GM18511 (cell line): ENCODE results near the gene ADAT2.

Source experiments
- ATAC-seq: cut with Tn5 transposase; IDR thresholded peaks from one replicate; pipeline ENCODE4 v1.9.1; 2021; ENCODE audit warnings: mild to moderate bottlenecking, moderate library complexity; ENCODE audit not compliant: unreplicated experiment

The ADAT2 gene

DNA sequence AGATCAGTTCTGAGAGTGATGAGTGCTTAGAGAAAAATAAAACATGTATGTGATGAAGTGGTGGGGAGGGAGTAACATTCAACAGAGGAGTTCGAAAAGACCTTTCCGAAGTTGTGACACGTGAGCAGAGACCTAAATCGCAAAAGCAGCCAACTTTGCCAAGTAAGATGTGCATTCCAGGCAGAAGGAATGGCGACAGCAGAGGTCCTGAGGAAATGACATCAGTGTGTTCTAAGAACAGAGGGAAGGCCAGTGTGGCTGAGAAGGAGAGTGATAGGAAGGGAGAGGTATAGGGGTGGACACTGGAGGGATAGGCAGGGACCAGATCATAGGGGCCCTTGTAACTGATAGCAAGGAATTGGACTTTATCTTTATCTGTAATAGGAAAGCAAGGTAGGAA, 51.3 kb downstream of the ADAT2 start:
- no peak for ATAC-seq

DNA sequence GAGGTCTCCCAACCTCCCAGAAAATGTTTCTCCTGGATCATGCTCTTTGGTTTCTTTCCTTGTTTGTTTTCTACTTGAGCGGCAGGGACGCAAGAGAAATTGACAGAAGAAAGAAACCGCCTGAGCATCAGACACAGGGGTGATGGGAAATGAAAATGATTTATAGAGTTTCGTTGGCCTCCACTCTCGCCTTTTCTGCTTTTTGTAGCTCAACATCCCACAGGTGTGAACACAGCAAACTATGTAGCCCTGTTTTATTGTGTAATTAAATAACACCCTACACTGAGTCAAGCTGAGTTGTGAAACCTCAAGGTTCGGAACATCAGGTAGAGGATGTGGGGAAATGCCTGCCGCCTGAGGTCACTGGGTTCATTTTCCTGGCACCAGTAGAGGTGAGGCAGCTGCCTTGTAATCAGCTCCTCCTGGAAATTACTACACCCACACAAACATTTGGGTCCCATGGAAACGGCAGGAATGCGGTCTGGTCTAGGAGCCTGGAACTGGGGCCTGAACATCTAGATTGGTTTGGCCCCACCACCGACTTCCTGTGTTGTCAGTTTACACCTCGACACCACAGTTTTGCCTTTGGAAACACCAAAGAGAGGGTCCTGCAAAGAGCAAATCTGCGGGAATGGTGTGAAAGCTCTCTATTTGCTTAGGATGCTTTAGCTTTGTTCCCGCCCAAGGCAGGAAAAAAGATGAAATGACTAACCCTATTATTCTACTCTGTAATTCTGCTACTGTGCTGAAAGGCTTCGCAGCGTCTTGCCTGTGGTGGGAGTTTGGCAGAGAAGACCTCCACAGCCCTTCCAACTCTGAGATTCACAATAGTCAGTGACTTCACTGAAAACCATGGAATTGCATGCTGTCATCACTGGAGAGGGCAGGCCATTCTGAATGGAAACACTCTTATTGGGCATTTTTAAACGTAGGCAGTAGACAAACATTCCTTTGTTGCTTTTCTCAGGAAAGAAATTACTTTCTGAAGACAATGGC, 53.0 kb downstream of the ADAT2 start:
- ATAC-seq, result no peak

DNA sequence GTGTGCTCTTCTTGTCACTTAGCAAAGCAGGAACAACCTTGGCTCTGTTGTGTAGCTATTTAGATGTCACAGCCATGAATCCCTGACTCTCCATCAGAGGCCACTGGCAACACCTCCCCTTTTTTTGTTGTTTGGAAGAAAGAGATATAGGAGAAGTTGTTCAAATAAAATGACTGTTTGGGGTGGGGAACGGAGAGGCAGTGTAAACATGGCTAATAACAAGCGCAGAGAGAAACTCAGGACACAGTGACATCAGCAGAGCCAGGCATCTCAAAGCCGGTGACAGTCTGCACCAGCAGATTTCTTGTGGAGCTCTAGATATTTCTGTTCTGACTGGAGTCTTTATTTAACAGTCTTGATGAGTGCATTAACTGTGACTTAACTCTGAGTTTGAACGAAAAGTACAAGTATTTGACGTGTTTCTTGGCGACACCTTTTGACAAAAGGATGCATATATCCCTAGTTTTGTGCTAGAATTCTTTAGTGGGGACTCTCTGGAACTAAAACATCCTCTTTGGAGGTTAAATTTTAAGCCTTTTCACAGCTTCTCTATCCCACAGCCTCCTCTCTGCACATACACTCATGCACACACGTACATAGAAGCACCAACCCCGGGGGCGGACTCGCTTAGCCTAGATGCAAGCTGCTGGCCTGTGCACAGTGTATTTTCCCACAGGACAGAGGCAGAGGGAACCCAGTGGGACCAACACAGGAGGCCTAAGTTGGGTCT, 53.8 kb downstream of the ADAT2 start:
- no peak for ATAC-seq

DNA sequence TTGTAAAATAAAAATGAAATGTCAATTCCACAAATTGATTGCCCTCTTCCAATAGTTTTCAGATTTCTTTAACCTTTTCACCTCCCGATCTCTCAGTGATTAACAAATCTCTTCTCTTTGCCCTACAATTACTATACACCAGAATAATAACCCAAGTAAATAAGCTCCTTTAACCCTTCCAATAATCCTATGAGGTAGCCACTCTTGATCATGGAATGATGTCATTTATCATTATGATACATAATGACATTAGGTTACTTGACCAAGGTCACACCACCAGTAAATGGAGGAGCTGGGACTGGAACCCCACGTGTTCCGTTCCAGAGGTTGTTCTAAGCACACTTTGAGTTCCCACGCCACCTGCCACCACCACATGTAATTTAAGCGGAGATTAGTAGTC, 54.8 kb downstream of the ADAT2 start:
- no peak for ATAC-seq

DNA sequence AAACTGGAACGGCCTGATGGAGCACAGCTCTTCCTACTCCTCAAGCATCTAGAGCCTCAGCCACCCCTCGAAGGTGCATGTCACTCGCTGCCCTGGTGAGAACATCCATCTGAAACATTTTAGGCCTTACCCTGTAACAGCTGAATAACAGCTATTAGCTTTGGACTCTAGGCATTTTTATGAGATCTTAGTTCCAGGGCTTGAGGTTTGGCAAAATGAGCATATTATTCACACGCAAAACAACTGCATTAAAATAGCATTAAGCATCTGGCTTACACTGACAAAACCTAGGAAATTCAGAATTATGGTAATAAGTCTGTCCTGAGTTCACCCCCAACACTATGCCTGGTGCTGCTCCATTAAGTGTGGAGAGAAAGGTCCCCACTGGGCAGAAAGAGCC, 56.1 kb downstream of the ADAT2 start:
- ATAC-seq, result no peak

DNA sequence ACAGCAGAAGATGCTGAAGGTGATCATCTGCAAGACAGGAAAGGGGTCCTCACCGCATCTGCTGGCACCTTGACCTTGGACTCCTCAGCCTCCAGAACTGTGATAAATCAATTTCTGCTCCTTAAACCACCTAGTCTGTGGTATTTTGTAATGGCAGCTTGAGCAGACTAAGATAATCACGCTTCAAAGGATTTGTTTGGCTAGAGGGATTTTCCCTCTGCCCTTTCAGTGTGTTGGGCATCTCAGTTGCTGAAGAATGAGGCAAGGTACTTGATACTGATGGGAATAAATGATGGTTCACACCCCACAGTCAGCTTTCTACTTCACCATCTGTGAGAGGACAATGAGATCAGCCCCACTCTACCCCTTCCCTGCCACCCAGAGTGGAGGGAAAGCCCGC, 60.2 kb downstream of the ADAT2 start:
- ATAC-seq, result no peak

DNA sequence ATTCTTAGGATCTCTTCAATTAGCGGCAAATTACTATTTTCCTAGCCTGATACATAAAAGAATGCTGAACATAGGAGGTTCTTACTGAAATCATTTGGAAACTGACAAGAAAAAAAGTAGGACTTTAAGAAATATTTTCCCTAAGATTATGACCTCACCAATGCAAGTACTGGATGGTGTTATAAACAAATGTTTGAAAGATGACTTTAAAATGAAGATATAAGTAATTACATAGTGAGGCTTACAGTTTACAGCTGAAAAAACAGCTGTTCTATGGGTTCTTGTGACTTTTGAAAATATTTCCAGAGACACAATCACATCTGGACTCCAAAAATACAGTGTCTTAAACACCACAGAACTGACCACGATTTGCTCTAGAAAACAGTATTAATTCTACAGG, 64.9 kb downstream of the ADAT2 start:
- no peak for ATAC-seq

DNA sequence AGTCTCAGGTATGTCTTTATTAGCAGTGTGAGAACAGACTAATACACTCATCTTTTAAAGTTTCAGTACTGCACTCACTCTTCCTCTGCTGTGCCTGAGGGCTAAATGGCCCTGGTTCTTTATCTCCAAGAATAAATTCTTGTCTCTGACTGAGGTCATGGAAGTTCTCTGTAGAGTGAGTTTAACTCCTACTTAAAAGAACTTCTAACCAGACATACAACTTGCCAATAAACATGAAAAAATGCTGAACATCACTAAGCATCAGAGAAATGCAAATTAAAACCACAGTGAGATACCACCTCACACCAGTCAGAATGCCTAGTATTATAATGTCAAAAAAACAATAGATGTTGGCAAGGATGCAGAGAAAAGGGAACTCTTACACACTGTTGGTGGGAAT, 73.6 kb downstream of the ADAT2 start:
- ATAC-seq, result no peak

DNA sequence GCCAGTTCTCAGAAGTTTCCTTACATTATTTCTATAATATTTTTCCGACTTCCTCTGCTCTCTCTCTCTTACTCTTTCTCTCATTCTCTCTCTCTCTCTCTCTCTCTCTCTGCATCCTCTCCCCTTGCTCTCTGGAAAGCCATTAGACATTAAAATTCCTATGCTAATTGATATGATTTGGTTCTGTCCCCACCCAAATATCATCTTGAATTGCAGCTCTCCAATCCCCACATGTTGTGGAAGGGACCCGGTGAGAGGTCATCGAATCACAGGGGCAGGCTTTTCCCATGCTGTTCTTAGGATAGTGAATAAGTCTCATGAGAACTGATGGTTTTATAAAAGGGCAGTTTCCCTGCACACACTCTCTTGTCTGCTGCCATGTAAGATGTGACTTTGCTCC, 74.1 kb downstream of the ADAT2 start:
- ATAC-seq, result no peak

DNA sequence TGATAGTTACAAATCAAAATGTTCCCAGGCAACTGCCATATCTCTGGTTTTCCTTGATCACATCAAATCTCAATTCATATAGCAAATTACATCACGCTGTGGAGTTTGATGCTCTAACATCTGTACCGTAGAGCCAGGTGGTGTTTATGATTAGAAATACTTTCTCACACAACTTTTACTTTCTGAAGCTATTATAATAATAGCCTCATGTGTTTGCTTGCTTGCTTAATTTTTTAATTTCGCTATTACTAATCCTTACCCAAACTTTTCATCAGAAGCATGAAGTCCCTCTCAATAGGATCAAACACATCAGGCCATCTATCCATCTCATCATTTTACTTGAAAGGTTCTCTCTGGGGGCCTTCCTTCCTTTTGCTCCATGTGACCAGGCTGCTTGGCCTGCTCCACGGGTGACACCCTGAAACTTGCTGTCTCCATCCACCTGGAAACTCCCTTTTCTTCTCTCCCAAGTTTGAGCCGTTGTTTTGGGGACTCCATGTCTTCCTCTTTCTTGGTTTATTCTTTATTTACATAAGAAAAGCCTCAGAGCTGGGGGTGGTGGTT, 75.4 kb downstream of the ADAT2 start:
- no peak for ATAC-seq

DNA sequence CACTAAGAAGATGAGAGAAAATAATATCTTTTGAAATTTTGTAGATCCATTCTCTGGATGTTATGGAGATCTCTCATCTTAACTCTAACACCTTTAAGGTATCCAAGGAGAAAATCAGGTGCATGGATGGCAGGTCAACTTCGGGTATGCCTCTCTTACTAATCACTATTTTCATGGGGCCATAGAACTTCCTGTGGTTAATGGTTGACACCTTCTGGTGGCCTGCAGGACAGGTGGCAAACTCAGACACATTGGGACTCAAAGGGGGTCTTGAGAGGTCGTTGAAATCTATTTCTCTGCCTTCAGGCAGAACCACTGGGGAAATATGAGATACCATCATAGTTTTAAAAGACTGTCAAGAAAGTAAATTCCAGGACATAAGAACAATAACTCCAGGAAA, 76.5 kb downstream of the ADAT2 start:
- no peak for ATAC-seq
